Activated naive CD4-positive, alpha-beta T cell treated with anti-CD3 and anti-CD28 coated beads, Interleukin-2, amount 50 U/mL, for 24 hours (primary cell): ENCODE data around the gene TMPRSS9.
"Not testable (repeated sequence)": the region's sequence is repeated elsewhere in the genome, so short reads cannot be mapped to it uniquely, and the experiment has no call there.

Experiments used
- H3K27ac Mint-ChIP-seq: one replicate; pipeline ENCODE4 v1.8.0; 2021; ENCODE audit warnings: mild to moderate bottlenecking, mixed read lengths
- H3K27me3 Mint-ChIP-seq: one replicate; pipeline ENCODE4 v1.8.0; 2021; ENCODE audit warnings: mixed read lengths
- H3K36me3 Mint-ChIP-seq: one replicate; pipeline ENCODE4 v1.8.0; 2021; ENCODE audit warnings: mixed read lengths
- H3K4me1 Mint-ChIP-seq: one replicate; pipeline ENCODE4 v1.8.0; 2021; ENCODE audit warnings: mixed read lengths
- H3K4me3 Mint-ChIP-seq: one replicate; pipeline ENCODE4 v1.8.0; 2021; ENCODE audit warnings: mild to moderate bottlenecking, mixed read lengths
- H3K9me3 Mint-ChIP-seq: one replicate; pipeline ENCODE4 v1.8.0; 2021; ENCODE audit warnings: mixed read lengths

Gene TMPRSS9

DNA sequence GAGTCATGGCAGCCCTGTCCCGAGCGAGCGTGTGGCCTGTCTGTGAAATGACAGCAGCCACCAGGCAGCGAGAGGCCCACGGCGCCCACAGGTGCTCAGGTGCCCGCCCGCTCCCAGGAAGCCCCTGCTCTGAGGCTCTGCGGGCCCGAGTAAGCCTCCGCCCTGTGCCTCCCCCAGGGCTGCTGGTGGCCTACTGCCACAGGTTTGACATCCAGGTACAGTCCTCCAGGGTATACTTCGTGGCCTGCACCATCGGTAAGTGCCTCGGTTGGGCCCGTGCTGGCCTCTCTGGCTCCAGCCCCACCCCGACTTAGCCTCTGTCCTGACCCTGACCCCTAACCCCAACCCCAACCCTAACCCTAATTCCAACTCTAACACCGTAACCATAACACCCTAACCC lies 15.0 kb upstream of the TMPRSS9 start:
- Mint-ChIP-seq H3K36me3 (peaks cover 3% of the 10 kb centered on the region), H3K27ac (no peak overlapping the region), H3K9me3 (no peaks in the 10 kb centered on the region), H3K27me3 (no peaks in the 10 kb centered on the region), H3K4me1 (no peaks in the 10 kb centered on the region), H3K4me3 (no peak overlapping the region)

DNA sequence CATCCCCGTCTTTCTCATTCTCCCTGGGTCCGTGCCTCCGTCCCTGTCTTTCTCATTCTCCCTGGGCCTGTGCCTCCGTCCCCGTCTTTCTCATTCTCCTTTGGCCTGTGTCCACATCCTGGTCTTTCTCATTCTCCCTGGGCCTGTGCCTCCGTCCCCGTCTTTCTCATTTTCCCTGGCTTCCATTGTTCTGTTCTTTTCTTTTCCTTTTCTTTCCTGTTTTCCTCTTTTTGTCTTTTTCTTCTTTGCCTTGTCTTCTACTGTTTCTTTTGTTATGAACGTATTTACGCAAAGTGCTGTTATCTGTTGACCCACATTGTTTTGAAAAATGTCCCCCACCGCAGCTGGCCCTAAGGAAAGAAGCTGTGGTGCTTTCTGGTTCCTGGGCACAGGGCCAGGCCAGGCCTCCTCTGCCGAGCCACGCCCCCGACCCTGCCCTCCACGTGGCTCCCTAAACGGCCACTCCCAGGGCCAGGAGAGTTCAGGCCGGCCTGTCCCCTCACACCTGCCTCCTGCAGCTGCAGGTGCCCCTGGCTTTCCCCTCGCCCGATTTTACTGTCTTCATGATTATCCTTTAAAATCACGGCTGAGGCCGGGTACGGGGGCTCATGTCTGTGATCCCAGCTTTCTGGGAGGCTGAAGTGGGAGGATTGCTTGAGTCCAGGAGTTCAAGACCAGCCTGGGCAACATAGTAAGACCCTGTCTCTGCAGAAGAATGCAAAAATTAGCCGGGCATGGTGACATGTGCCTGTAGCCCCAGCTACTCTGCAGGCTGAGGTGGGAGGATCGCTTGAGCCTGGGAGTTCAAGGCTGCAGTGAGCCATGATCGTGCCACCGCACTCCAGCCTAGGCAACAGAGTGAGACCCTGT lies 14.0 kb upstream of the TMPRSS9 start:
- Mint-ChIP-seq H3K27ac (no peak overlapping the region), H3K36me3 (peaks cover 3% of the 10 kb centered on the region), H3K4me3 (no peak overlapping the region), H3K4me1 (no peaks in the 10 kb centered on the region), H3K9me3 (no peaks in the 10 kb centered on the region), H3K27me3 (no peaks in the 10 kb centered on the region)

DNA sequence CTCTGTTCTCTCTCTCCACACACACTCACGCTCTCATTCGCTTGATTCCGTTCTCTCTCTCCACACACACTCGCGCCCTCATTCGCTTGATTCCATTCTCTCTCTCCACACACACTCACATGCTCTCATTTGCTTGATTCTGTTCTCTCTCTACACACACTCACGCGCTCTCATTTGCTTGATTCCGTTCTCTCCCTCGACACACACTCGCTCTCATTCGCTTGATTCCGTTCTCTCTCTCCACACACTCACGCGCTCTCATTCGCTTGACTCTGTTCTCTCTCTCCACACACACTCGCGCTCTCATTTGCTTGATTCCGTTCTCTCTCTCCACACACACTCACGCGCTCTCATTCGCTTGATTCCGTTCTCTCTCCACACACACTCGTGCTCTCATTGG lies 10.2 kb upstream of the TMPRSS9 start:
- not testable (repeated sequence) for H3K4me1 Mint-ChIP-seq, H3K27ac Mint-ChIP-seq, H3K4me3 Mint-ChIP-seq

DNA sequence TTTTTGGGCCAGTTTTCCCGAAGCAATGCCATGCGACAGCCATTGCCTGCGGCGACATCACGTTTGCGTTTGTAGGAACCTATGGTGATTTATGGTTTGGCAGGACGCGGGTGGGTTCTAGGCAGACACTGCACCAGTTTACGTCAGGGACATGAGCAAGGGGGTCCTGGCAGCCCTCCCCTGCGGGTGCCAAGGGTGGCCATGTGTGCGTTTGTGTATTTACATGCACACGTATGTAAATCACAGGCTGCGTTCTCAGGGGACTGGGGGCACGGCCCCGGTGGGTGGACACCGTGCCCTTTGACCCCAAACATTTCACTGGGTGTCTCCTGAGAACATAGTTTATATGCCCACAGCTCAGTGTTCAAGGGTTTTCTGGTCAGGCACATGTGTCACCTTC lies 9.4 kb upstream of the TMPRSS9 start:
- no peaks in the 10 kb centered on the region for H3K9me3 Mint-ChIP-seq
- H3K27ac Mint-ChIP-seq, result no peak overlapping the region
- H3K4me1 Mint-ChIP-seq, result no peaks in the 10 kb centered on the region
- no peak overlapping the region for H3K4me3 Mint-ChIP-seq
- H3K27me3 Mint-ChIP-seq, result no peaks in the 10 kb centered on the region
- H3K36me3 Mint-ChIP-seq, result peaks cover 3% of the 10 kb centered on the region

More for the DNA sequence above, 10.2 kb upstream of the TMPRSS9 start:
- H3K27me3 Mint-ChIP-seq, H3K9me3 Mint-ChIP-seq, H3K36me3 Mint-ChIP-seq: not testable (repeated sequence)

DNA sequence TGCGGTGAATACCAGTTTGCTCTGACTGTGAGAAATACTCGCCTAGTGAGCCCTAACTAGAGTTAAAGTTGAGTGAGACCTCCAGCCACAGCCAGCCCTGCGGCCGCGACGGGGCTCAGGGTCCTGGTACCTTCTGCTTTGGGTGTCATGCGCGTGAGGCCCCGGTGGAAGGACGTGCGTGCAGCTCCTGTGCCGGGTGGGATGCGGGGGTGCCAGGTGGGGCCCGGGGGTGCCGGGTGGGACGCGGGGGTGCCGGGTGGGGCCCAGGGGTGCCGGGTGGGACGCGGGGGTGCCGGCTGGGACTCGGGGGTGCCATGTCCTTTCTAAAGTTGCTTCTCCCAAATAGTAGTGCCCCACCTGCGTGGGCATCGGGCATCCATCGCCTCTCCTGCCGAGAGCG lies 8.5 kb upstream of the TMPRSS9 start:
- no peaks in the 10 kb centered on the region for H3K4me1 Mint-ChIP-seq
- H3K4me3 Mint-ChIP-seq, result no peak overlapping the region
- H3K27ac Mint-ChIP-seq, result no peak overlapping the region

DNA sequence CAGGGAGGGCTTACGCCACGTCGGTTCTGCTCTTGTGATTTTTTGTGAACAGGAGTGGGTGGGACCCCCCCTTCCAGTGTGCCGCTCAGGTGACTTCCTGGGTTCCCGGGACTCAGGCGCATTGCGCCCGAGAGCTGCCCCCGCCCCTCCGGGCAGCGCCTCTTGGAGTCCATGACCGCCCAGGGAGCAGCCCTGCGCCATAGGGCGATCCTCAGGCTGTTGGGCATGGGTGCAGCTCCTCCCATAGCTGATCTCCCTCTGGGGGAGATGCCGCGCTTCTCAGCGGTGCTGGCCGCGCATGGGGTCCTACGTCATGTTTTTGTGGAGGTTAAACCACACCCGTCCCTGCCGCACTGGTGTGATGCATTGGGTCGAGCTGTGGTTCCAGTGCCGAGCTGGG lies 7.9 kb upstream of the TMPRSS9 start:
- H3K9me3 Mint-ChIP-seq, result no peaks in the 10 kb centered on the region
- H3K27ac Mint-ChIP-seq, result no peak overlapping the region
- H3K36me3 Mint-ChIP-seq, result no peaks in the 10 kb centered on the region
- no peaks in the 10 kb centered on the region for H3K4me1 Mint-ChIP-seq
- no peaks in the 10 kb centered on the region for H3K27me3 Mint-ChIP-seq
- no peak overlapping the region for H3K4me3 Mint-ChIP-seq

More for the DNA sequence above, 8.5 kb upstream of the TMPRSS9 start:
- H3K27me3 Mint-ChIP-seq, result no peaks in the 10 kb centered on the region
- no peaks in the 10 kb centered on the region for H3K36me3 Mint-ChIP-seq
- no peaks in the 10 kb centered on the region for H3K9me3 Mint-ChIP-seq

DNA sequence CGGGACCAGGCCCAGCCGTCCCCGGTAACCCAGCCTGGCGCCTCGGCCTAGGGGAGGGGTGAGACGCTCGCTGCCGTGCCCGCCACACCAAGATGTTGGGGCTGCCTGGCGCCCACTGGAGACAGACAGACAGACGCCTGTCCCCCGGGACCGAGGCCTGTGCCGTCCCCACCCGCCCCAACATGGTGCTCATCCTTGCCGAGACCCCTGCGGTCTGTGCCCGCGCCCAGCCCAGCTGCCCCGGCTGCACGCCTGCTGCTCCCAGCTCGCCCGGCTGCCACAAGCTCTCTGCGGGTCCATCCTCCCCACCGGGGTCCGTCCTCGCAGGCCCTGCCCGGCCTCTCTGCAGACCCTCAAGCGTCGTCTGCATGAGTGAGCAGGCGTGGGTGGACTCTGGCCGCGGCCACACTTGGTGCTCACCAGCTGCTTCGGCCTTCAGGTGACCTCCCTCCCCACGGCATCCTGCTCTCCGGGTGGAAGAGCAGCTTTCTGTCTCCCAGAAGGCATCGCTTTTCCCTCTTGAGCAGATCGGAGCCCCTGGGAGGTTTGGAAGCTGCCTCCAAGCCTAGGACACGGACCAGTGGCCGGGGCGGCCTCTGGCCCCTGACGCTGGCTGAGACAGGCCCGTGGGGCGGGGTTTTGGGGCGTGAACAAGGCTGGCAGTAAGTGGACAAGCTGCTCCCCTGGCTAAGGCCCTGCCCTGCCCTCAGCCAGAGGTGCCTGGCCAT lies 6.7 kb upstream of the TMPRSS9 start:
- no peaks in the 10 kb centered on the region for H3K9me3 Mint-ChIP-seq

DNA sequence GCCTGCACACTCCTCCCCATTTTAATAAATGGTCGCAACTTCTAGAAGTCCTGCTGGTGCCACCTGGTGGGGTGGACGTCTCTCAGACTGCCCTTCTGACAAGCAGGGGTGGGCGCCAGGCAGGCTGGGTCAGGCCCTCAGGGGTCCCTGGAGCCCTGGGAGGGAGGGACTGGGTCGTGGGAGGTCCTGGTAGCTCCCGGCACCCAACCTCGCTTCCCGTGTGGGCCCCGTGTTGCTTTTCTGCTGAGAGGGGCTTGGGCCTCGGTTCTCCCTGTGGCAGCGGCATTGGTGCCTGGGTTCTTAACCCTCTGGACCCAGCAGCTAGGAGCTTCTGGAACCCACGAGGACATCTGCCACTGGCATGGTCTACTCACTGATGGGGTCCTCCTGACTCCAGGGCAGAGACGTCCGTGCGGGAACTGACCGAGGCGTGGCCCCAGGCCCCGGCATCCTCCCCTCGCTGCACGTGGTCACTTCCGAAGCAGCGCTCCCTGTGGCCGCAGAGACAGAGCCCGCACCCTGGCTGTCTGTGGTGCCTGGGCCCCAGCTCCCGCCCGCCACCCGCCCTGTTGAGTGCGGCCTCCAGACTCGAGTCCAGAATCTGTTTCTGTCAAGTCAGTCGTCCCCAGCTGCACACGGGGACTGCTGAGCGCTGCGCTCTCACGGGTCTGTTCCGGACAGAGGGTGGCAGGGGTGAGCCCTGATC lies 6.0 kb upstream of the TMPRSS9 start:
- H3K4me1 Mint-ChIP-seq, result no peaks in the 10 kb centered on the region
- no peaks in the 10 kb centered on the region for H3K27me3 Mint-ChIP-seq
- H3K9me3 Mint-ChIP-seq, result no peaks in the 10 kb centered on the region
- H3K36me3 Mint-ChIP-seq, result no peaks in the 10 kb centered on the region
- no peak overlapping the region for H3K27ac Mint-ChIP-seq
- no peak overlapping the region for H3K4me3 Mint-ChIP-seq

More for the DNA sequence above, 6.7 kb upstream of the TMPRSS9 start:
- H3K4me1 Mint-ChIP-seq, result no peaks in the 10 kb centered on the region
- no peaks in the 10 kb centered on the region for H3K36me3 Mint-ChIP-seq
- no peaks in the 10 kb centered on the region for H3K27me3 Mint-ChIP-seq
- H3K4me3 Mint-ChIP-seq, result no peak overlapping the region
- H3K27ac Mint-ChIP-seq, result no peak overlapping the region

DNA sequence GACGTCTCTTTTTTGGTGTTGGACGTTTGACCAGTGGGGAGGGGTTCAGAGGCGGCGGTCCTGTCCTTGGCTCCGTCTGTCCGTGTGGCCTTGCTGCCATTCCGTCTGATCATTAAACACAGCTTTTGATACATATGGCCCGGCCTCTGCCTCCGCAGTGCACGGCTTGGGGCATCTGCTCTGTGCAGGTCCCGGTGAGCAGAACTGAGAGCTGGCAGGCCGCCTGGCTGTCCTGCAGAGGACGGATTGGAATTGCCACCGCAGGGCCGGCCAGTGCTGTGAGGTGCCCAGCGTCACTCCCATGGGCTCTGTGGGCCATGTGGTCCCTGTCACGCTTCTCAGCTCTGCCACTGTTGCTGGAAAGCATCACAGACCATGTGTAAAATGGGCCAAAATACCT lies 5.4 kb upstream of the TMPRSS9 start:
- H3K36me3 Mint-ChIP-seq, result no peaks in the 10 kb centered on the region
- H3K4me3 Mint-ChIP-seq, result no peak overlapping the region
- no peaks in the 10 kb centered on the region for H3K27me3 Mint-ChIP-seq
- H3K4me1 Mint-ChIP-seq, result no peaks in the 10 kb centered on the region
- no peaks in the 10 kb centered on the region for H3K9me3 Mint-ChIP-seq
- no peak overlapping the region for H3K27ac Mint-ChIP-seq

DNA sequence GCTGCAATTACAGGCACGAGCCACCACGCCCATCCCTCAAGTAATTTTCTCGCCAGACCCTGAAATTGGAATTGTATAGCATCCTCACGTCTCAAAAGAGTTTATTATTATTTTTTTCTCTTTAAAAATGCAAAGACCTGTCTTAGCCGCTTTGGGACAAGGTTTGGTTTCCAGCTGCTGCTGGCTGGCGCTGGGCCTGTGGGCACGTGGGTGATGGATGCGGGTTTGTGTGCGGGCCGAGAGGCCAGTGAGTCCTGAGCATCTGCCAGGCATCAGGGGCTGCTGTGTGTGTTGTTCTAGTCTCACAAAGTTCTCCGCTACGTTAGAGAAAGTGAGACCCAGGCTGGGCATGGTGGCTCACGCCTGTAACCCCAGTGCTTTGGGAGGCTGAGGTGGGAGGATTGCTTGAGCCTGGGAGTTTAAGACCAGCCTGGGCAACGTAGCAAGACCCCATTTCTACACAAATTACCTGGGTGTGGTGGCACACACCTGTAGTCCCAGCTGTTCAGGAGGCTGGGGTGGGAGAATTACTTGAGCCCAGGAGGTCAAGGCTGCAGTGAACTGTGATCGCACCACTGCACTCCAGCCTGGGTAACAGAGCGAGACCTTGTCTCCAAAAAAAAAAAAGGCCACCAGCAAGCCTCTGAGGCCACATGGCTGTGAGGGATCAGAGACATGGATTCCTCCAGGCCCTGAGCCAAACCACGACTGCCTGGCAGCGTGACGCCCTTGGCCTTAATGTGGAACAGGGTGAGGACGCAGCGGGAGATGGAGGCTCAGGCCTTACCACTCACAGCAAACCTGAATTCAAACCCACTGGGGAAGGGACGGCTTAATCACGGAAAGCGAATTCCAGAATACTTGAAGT lies 4.7 kb upstream of the TMPRSS9 start:
- H3K27ac Mint-ChIP-seq, result no peak overlapping the region
- H3K9me3 Mint-ChIP-seq, result no peaks in the 10 kb centered on the region
- peaks cover under 1% of the 10 kb centered on the region for H3K27me3 Mint-ChIP-seq
- no peaks in the 10 kb centered on the region for H3K36me3 Mint-ChIP-seq
- H3K4me1 Mint-ChIP-seq, result peaks cover 1% of the 10 kb centered on the region
- H3K4me3 Mint-ChIP-seq, result no peak overlapping the region

DNA sequence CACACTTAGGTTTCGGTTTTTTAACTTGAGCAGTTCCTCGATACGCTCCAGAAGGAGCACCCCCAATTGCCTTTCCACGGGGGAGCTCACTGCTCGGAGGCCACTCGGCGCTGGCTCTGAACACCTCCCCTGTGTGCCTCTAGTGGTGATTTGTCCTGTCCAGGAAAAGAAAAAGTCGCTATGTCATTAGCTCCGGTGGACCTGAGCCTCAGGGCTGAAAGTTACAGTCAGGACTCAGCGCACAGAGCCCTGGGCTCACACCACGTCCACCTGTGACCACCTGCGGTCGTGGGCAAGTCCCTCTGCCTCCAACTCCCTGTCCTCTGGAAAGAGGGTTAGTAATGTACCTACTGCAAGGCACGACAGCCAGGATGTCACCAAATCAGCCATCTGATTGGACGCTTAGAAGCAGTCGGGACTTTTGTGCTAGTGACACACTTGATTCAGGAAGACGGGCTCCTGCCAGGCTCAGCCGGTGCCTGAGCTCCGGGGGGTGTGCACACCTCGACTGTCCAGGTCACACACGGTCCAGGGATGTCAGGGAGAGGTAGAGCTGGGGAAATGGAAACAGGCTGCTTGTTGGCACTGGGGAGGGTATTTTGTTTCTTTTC lies 3.9 kb upstream of the TMPRSS9 start:
- Mint-ChIP-seq H3K36me3 (no peaks in the 10 kb centered on the region), H3K4me1 (peaks cover 5% of the 10 kb centered on the region), H3K9me3 (no peaks in the 10 kb centered on the region), H3K27ac (no peak overlapping the region), H3K4me3 (no peak overlapping the region), H3K27me3 (peaks cover 5% of the 10 kb centered on the region)

DNA sequence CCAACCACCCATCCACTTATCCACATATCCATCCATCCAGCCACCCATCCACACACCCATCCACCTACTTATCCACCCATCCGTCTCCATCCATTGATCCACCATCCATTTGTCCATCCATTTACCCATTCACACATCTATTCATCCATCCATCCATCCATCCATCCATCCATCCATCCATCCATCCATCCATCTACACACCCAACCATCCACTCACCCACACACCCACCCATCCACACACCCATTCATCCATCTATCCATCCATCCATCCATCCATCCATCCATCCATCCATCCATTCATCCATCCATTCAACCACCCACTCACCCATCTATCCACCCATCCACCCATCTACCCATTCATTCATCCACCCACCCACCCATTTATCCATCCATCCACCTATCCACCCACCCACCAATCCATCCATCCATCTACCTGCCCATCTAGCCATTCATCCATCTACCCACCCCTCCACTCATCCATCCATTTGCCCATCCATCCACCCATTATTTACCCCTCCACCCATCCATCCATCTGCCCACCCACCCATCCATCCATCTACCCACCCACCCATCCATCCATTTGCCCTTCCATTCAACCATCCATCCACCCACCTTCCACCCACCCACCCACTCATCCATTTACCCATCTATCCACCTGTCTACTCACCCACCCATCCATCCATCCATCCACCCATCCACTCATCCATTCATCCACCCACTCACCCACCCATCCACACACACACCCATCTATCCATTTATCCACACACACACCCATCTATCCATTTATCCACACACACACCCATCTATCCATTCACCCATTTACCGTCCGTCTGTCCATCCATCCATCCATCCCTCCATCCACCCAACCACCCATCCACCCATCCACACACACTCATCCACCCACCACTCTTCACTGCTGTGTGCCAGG lies 2.5 kb upstream of the TMPRSS9 start:
- H3K4me3 Mint-ChIP-seq, result no peak overlapping the region
- H3K27ac Mint-ChIP-seq, result no peak overlapping the region
- H3K27me3 Mint-ChIP-seq, result peaks cover 5% of the 10 kb centered on the region
- H3K9me3 Mint-ChIP-seq, result no peaks in the 10 kb centered on the region
- H3K4me1 Mint-ChIP-seq, result peaks cover 5% of the 10 kb centered on the region
- no peaks in the 10 kb centered on the region for H3K36me3 Mint-ChIP-seq

DNA sequence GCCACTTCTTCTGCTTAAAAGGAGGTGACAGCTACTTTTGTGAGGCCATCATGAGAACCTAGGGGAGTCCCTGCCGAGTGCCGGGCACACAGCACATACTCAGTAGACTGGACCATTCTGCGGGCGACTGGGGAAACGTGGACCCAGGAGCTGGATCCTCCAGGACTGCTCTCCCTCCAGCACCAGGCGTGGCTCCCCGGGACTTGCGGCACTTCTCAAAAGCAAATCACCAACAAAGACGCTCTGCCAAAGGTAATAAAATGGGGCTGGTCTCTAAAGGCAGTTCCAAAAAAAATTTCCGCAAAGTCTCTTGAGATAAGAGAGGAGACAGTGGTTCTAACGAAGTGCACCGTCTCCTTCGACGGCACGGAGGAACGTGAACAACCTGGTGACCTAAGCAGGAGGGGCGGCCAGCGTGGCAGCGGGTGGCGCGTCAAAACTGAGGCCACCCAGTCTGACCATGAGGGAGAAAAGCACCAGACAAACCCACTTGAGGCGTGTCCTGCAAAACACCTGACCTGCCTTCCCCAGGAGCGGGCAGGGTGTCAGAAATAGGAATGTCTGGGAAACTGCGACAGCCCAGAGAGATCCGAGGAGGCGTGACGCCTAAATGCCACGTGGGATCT lies 1.4 kb upstream of the TMPRSS9 start:
- peaks cover 5% of the 10 kb centered on the region for H3K4me1 Mint-ChIP-seq
- no peak overlapping the region for H3K27ac Mint-ChIP-seq
- H3K4me3 Mint-ChIP-seq, result no peak overlapping the region
- H3K9me3 Mint-ChIP-seq, result no peaks in the 10 kb centered on the region
- H3K27me3 Mint-ChIP-seq, result peaks cover 5% of the 10 kb centered on the region
- no peaks in the 10 kb centered on the region for H3K36me3 Mint-ChIP-seq

DNA sequence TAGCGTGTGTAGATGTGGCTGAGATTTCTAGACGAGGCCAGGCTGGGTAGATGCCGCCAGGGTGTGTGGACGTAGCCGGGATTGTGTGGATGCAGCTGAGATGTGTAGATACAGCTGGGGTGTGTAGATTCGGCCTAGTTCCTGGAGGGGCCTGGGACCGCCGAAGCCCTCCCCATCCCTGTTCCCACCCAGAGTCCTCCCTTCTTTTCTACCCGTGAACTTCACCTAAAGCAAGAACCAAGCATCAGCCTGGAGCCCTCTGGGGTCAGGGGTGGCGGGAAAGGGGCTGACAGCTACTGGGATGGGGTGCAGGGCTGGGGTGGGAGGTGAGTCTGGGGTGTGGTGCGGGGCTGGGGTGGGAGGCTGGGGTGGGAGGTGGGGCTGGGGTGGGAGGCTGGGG lies 768 bp downstream of the TMPRSS9 start:
- H3K4me1 Mint-ChIP-seq, result peaks cover 5% of the 10 kb centered on the region
- H3K27ac Mint-ChIP-seq, result no peak overlapping the region
- no peaks in the 10 kb centered on the region for H3K9me3 Mint-ChIP-seq
- no peaks in the 10 kb centered on the region for H3K36me3 Mint-ChIP-seq
- peaks cover 9% of the 10 kb centered on the region for H3K27me3 Mint-ChIP-seq
- no peak overlapping the region for H3K4me3 Mint-ChIP-seq
